ENCODE data around the gene UNK.
A peak's percentile ranks its signal among the peaks of the same experiment; 100 is the strongest.

UNK gene

GRCh38 chr17:75750661-75751423, 33.8 kb upstream of the UNK start:
- DNase-seq (ENCODE audit: low read depth), result no peak
- TF ChIP-seq, protein P1, sequence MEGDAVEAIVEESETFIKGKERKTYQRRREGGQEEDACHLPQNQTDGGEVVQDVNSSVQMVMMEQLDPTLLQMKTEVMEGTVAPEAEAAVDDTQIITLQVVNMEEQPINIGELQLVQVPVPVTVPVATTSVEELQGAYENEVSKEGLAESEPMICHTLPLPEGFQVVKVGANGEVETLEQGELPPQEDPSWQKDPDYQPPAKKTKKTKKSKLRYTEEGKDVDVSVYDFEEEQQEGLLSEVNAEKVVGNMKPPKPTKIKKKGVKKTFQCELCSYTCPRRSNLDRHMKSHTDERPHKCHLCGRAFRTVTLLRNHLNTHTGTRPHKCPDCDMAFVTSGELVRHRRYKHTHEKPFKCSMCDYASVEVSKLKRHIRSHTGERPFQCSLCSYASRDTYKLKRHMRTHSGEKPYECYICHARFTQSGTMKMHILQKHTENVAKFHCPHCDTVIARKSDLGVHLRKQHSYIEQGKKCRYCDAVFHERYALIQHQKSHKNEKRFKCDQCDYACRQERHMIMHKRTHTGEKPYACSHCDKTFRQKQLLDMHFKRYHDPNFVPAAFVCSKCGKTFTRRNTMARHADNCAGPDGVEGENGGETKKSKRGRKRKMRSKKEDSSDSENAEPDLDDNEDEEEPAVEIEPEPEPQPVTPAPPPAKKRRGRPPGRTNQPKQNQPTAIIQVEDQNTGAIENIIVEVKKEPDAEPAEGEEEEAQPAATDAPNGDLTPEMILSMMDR (IDR thresholded peaks at IDR 0.05; ENCODE audit: low read depth, low read length, missing control alignments), result no peak
- H3K4me3 ChIP-seq (ENCODE audit: low read depth, low read length), result no peak overlapping the region

- DNase-seq (ENCODE audit: low read depth), result no peak
- H3K4me3 ChIP-seq (ENCODE audit: low read depth, low read length), result no peak overlapping the region
- TF ChIP-seq, protein P1 (IDR thresholded peaks at IDR 0.05; ENCODE audit: low read depth, low read length, missing control alignments), result no peak
Observed at GRCh38 chr17:75751676-75752404, 32.8 kb upstream of the UNK start.

DNA sequence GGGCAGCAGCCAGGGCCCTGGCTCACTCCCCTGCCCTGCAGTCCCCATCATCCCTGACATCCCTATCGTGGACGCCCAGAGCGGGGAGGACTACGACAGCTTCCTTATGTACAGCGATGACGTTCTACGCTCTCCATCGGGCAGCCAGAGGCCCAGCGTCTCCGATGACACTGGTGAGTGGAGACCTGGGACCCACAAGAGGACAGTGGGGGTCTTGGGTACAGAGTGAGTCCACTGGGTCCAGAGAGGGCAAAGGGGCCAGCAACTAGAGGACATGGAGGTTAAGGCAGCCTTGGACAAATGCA, 32.2 kb upstream of the UNK start:
- no peak for DNase-seq (ENCODE audit: low read depth)
- H3K4me3 ChIP-seq (ENCODE audit: low read depth, low read length), result no peak overlapping the region
- TF ChIP-seq, protein P1 (IDR thresholded peaks at IDR 0.05; ENCODE audit: low read depth, low read length, missing control alignments), result no peak

- TF ChIP-seq, protein P1 (IDR thresholded peaks at IDR 0.05; ENCODE audit: low read depth, low read length, missing control alignments), result peak; percentile 58
- no peak for DNase-seq (ENCODE audit: low read depth)
Observed at GRCh38 chr17:75752802-75753513, 31.6 kb upstream of the UNK start.

GRCh38 chr17:75753514-75754377, 30.9 kb upstream of the UNK start:
- H3K4me3 ChIP-seq (ENCODE audit: low read depth, low read length), result peak overlapping the region; percentile 57
- DNase-seq (ENCODE audit: low read depth), result no peak

More at GRCh38 chr17:75752802-75753513, 31.6 kb upstream of the UNK start:
- H3K4me3 ChIP-seq (ENCODE audit: low read depth, low read length), result peak overlapping the region; percentile 57

More at GRCh38 chr17:75753514-75754377, 30.9 kb upstream of the UNK start:
- TF ChIP-seq, protein P1 (IDR thresholded peaks at IDR 0.05; ENCODE audit: low read depth, low read length, missing control alignments), result peak; percentile 67

Data from GM12864 (cell line).